Trophoblast cell (in vitro differentiated cells and primary cell): ENCODE results near the gene JMJD8.
A peak's percentile ranks its signal among the peaks of the same experiment; 100 is the strongest.

Source experiments
- DNase-seq, 2 donors: peaks; one replicate each; pipeline ENCODE4 v3.0.0-alpha.2; 2016
- H2AFZ ChIP-seq: 2 replicates; pipeline ENCODE4 v1.6.1; 2013; ENCODE audit warnings: low read length, moderate library complexity, mild to moderate bottlenecking; ENCODE audit not compliant: insufficient read depth, poor library complexity
- H2AK5ac ChIP-seq: 2 replicates; pipeline ENCODE4 v1.6.1; 2013; ENCODE audit warnings: mild to moderate bottlenecking, low read length
- H2BK120ac ChIP-seq: 2 replicates; pipeline ENCODE4 v1.6.1; 2013; ENCODE audit warnings: low read length, mild to moderate bottlenecking, moderate library complexity; ENCODE audit not compliant: insufficient read depth, poor library complexity
- H2BK12ac ChIP-seq: 2 replicates; pipeline ENCODE4 v1.6.1; 2013; ENCODE audit warnings: mild to moderate bottlenecking, low read length, moderate library complexity
- H2BK5ac ChIP-seq: 2 replicates; pipeline ENCODE4 v1.6.1; 2013; ENCODE audit warnings: low read length, low read depth, moderate library complexity, mild to moderate bottlenecking; ENCODE audit not compliant: poor library complexity
- H3K14ac ChIP-seq: 2 replicates; pipeline ENCODE4 v1.6.1; 2013; ENCODE audit warnings: mild to moderate bottlenecking, low read length
- H3K18ac ChIP-seq: 2 replicates; pipeline ENCODE4 v1.6.1; 2013; ENCODE audit warnings: mild to moderate bottlenecking, low read length
- H3K23ac ChIP-seq: 2 replicates; pipeline ENCODE4 v1.6.1; 2013; ENCODE audit warnings: low read length
- H3K27ac ChIP-seq: 2 replicates; pipeline ENCODE4 v1.5.1; 2013; ENCODE audit warnings: low read depth, mild to moderate bottlenecking, inconsistent platforms, low read length, moderate library complexity
- H3K27me3 ChIP-seq: 2 replicates; pipeline ENCODE4 v1.6.1; 2013; ENCODE audit warnings: inconsistent platforms, mild to moderate bottlenecking, low read length, moderate library complexity; ENCODE audit not compliant: insufficient read depth
- H3K36me3 ChIP-seq, 2 experiments: 1 replicate in 1 of 2; 2 replicates in 1 of 2; pipeline ENCODE4 v1.6.1; 2013; ENCODE audit warnings: low read length in 2 of 2, mild to moderate bottlenecking in 2 of 2, moderate library complexity in 1 of 2; ENCODE audit not compliant: insufficient read depth in 2 of 2, control insufficient read depth in 1 of 2
- H3K4ac ChIP-seq: 2 replicates; pipeline ENCODE4 v1.6.1; 2013; ENCODE audit warnings: low read depth, mild to moderate bottlenecking, low read length, moderate library complexity
- H3K4me1 ChIP-seq, 2 experiments: 1 replicate in 1 of 2; 2 replicates in 1 of 2; pipeline ENCODE4 v1.6.1; 2013; ENCODE audit warnings: low read length in 2 of 2, mild to moderate bottlenecking in 2 of 2, moderate library complexity in 1 of 2; ENCODE audit not compliant: insufficient read depth in 2 of 2, control insufficient read depth in 1 of 2
- H3K4me2 ChIP-seq: 2 replicates; pipeline ENCODE4 v1.6.1; 2013; ENCODE audit warnings: inconsistent platforms, mild to moderate bottlenecking, low read length, moderate library complexity
- H3K4me3 ChIP-seq: 2 replicates; pipeline ENCODE4 v1.5.1; 2013; ENCODE audit warnings: mild to moderate bottlenecking, low read depth, low read length, inconsistent platforms
- H3K79me1 ChIP-seq: one replicate; pipeline ENCODE4 v1.6.1; 2013; ENCODE audit warnings: low read length
- H3K79me2 ChIP-seq: 2 replicates; pipeline ENCODE4 v1.6.1; 2013; ENCODE audit warnings: low read length, mild to moderate bottlenecking; ENCODE audit not compliant: control insufficient read depth, insufficient read depth, poor library complexity
- H3K9ac ChIP-seq: 2 replicates; pipeline ENCODE4 v1.6.1; 2013; ENCODE audit warnings: mild to moderate bottlenecking, low read length
- H3K9me3 ChIP-seq: 2 replicates; pipeline ENCODE4 v1.6.1; 2013; ENCODE audit warnings: low read depth, mild to moderate bottlenecking, control low read depth, inconsistent platforms, low read length; ENCODE audit not compliant: insufficient read depth
- H4K12ac ChIP-seq: 2 replicates; pipeline ENCODE4 v1.6.1; 2013; ENCODE audit warnings: low read depth, mild to moderate bottlenecking, low read length, moderate library complexity
- H4K8ac ChIP-seq: 2 replicates; pipeline ENCODE4 v1.6.1; 2013; ENCODE audit warnings: low read depth, mild to moderate bottlenecking, low read length, moderate library complexity
- H4K91ac ChIP-seq: one replicate; pipeline ENCODE4 v1.6.1; 2013; ENCODE audit warnings: low read depth, mild to moderate bottlenecking, low read length, moderate library complexity
- WGBS: extraction: QIAGEN DNeasy Blood & Tissue Kit; methylation state at CpG from one replicate; pipeline ENCODE4 v1.1.7; 2013; ENCODE audit warnings: missing lambda C conversion rate; ENCODE audit not compliant: insufficient read length, insufficient coverage; ENCODE audit errors: extremely low coverage; 5-methylcytosine and 5-hydroxymethylcytosine counted together

JMJD8 gene

DNA sequence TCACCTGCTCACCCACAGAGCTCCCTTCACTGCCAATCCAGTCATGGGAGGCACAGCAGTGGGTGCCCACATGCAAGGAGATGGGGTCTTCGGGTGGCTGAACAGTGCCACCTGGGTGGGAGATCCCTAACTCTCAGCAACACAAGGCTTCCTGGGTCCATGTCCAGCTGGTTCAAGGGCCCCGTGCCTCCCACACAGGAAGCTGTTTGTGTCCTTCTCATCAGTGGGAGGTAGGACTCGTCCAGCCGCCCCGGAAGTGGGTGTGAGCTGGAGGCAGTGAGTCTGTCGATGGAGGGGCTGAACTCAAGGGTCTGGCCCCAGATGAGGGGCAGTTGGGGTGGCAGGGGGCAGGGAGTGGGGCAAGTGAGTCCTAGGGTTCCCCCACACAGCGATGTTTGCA is 19.9 kb upstream of the JMJD8 start:
- Histone ChIP-seq H2BK12ac (no peak overlapping the region), H3K27me3 (peaks cover 53% of the 10 kb centered on the region), H3K79me2 (no peaks in the 10 kb centered on the region), H4K91ac (no peak overlapping the region), H3K4me3 (no peak overlapping the region), H2AFZ (no peak overlapping the region), H4K12ac (no peak overlapping the region), H3K23ac (no peak overlapping the region), H3K27ac (no peak overlapping the region), H3K36me3 (no peaks in the 10 kb centered on the region), H3K4ac (no peak overlapping the region), H3K4me1 (peaks cover 0 to 2% of the 10 kb centered on the region in 2 experiments), H3K79me1 (no peaks in the 10 kb centered on the region), H2AK5ac (no peak overlapping the region), H4K8ac (no peak overlapping the region), H3K9me3 (peaks cover 7% of the 10 kb centered on the region), H3K14ac (no peak overlapping the region), H3K9ac (no peak overlapping the region), H2BK120ac (no peak overlapping the region), H2BK5ac (no peak overlapping the region), H3K18ac (no peak overlapping the region), H3K4me2 (no peak overlapping the region)
- no CpG with 5 or more reads among the region's 7 CpGs for WGBS
- DNase-seq, result no peak

DNA sequence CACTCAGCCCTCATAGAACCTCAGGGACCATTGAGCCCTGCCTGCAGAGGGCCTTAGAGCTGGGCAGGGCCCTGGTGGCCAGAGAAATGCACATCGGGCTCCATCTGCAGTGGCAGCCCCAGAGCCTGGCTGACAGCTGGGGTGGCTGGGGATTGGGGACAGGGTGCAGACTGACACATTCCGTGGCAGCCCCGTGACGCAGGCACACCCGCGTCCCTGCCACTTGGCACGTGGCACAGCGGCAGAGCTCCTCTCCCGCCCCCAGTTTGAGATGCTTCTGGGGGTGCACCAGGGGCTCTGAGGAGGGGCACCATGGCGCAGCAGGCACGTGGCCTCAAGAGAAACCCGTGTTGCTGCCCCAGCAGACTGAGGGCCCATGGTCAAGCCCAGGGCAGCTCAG is 19.3 kb upstream of the JMJD8 start:
- H3K4me2 ChIP-seq, result no peak overlapping the region
- H3K9me3 ChIP-seq, result peaks cover 7% of the 10 kb centered on the region
- H2AK5ac ChIP-seq, result no peak overlapping the region
- H2BK120ac ChIP-seq, result no peak overlapping the region
- H2AFZ ChIP-seq, result no peak overlapping the region
- no peak overlapping the region for H2BK5ac ChIP-seq
- no peak overlapping the region for H3K18ac ChIP-seq
- H3K27ac ChIP-seq, result no peak overlapping the region
- H3K23ac ChIP-seq, result no peak overlapping the region
- H3K4ac ChIP-seq, result no peak overlapping the region
- H3K79me1 ChIP-seq, result no peaks in the 10 kb centered on the region
- no peak overlapping the region for H4K8ac ChIP-seq
- H4K91ac ChIP-seq, result no peak overlapping the region
- H3K14ac ChIP-seq, result no peak overlapping the region
- H3K79me2 ChIP-seq, result no peaks in the 10 kb centered on the region
- DNase-seq, result no peak
- H3K9ac ChIP-seq, result no peak overlapping the region
- no peaks in the 10 kb centered on the region for H3K36me3 ChIP-seq
- H2BK12ac ChIP-seq, result no peak overlapping the region
- H3K4me3 ChIP-seq, result no peak overlapping the region
- H4K12ac ChIP-seq, result no peak overlapping the region
- peaks cover 53% of the 10 kb centered on the region for H3K27me3 ChIP-seq
- H3K4me1 ChIP-seq, result peaks cover 0 to 2% of the 10 kb centered on the region in 2 experiments
- WGBS, result no CpG with 5 or more reads among the region's 12 CpGs

DNA sequence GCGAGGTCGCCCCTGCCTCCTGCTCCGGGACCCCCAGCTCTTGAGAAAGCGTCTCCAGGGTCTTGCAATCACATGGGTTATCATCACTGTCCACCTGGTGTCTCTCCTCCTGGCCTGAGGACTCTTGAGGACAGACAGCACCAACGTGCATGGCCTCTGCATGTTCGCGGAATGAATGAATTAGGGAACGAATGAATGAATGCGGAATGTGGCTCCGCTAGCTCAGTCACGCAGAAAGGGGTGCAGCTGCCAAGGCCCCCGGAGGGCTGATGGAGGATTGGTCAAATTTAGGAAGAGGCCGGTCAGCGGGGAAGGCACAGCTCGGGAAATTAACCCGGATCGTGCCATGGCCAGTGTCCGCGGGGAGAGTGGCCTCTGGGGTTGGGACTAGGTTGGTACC is 18.2 kb upstream of the JMJD8 start:
- H3K4ac ChIP-seq, result no peak overlapping the region

DNA sequence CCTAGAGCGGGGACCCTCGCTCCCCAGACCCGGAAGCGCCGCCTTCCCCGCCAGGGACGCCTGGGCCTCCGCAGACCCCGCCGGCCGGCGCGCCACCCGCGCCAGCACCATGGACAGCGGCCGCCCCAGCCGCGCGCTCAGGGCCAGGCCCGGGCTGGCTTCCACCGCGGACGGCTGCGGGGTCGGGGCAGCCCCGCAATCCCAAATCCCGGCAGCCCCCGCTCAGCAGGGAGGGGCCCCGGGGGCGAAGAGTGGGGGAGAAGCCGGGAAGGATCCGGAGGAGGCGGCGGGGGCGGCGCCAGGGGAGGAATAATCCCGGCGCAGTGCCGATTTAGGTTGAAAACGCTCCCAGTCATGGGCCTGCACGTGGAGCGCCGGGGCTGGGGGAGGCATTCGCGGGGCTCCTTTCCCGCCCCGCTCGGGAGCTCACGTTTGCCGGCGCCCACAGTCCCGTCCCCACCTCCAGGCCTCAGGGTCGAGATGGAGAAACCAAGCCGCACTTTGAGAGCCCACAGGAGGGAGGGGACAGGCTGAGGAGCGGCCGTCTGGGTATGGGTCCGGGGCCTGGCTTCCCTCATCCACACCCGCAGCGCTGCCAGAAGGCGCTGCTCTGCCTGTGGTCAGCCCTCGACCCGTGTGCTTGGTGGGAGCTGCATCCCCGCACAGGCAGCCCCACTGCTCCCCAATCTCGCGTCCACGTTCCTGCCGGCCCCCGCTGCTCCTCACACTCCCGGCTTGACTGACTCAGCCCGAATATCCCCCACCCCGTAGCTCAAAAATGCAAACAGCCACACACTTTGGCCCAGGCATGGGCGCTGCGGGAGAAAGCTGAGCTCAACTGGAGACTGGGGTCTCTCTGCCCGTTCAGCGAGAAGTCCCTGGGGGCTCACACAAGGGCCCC is 16.8 kb upstream of the JMJD8 start:
- H3K4me2 ChIP-seq, result no peak overlapping the region

More for the DNA sequence above, 18.2 kb upstream of the JMJD8 start:
- H3K4me1 ChIP-seq, result peaks cover 0 to 2% of the 10 kb centered on the region in 2 experiments
- no peak overlapping the region for H3K18ac ChIP-seq
- H3K79me2 ChIP-seq, result no peaks in the 10 kb centered on the region
- H2BK12ac ChIP-seq, result no peak overlapping the region
- H2AK5ac ChIP-seq, result no peak overlapping the region
- no peak overlapping the region for H3K9ac ChIP-seq
- H2AFZ ChIP-seq, result no peak overlapping the region
- H4K8ac ChIP-seq, result no peak overlapping the region
- peaks cover 8% of the 10 kb centered on the region for H3K9me3 ChIP-seq
- no peak overlapping the region for H2BK5ac ChIP-seq
- H4K12ac ChIP-seq, result no peak overlapping the region
- H3K27me3 ChIP-seq, result peaks cover 51% of the 10 kb centered on the region
- no CpG with 5 or more reads among the region's 19 CpGs for WGBS
- H3K14ac ChIP-seq, result no peak overlapping the region
- H3K4me3 ChIP-seq, result no peak overlapping the region
- no peaks in the 10 kb centered on the region for H3K36me3 ChIP-seq
- H3K4me2 ChIP-seq, result no peak overlapping the region
- no peak overlapping the region for H3K27ac ChIP-seq
- H2BK120ac ChIP-seq, result no peak overlapping the region
- no peak for DNase-seq
- H3K79me1 ChIP-seq, result no peaks in the 10 kb centered on the region
- no peak overlapping the region for H4K91ac ChIP-seq
- H3K23ac ChIP-seq, result no peak overlapping the region

More for the DNA sequence above, 16.8 kb upstream of the JMJD8 start:
- Histone ChIP-seq H4K91ac (no peak overlapping the region), H2BK5ac (no peak overlapping the region), H3K4me1 (peaks cover 0 to 2% of the 10 kb centered on the region in 2 experiments), H3K27me3 (peaks cover 43% of the 10 kb centered on the region), H4K8ac (no peak overlapping the region), H3K4ac (no peak overlapping the region), H2BK120ac (no peak overlapping the region), H3K27ac (no peak overlapping the region), H3K9me3 (peaks cover 2% of the 10 kb centered on the region), H3K79me1 (no peaks in the 10 kb centered on the region), H4K12ac (no peak overlapping the region), H3K18ac (no peak overlapping the region), H3K23ac (no peak overlapping the region), H3K4me3 (no peak overlapping the region), H3K79me2 (no peaks in the 10 kb centered on the region), H3K14ac (no peak overlapping the region), H2BK12ac (no peak overlapping the region), H2AFZ (no peak overlapping the region), H3K9ac (no peak overlapping the region), H2AK5ac (no peak overlapping the region), H3K36me3 (no peaks in the 10 kb centered on the region)
- DNase-seq, result peak in 1 of 2 donors; percentile 58
- WGBS, result no CpG with 5 or more reads among the region's 76 CpGs
